Measurements from ENCODE around the gene NCAPG2.
A peak's percentile ranks its signal among the peaks of the same experiment; 100 is the strongest.

Gene NCAPG2

GRCh38 chr7:158609313-158609974, 95.2 kb downstream of the NCAPG2 start:
- in situ Hi-C loops (cut with MboI; ENCODE audit: low sequenced_read_pairs): no loop called here
- H3K4me1 ChIP-seq: no peaks in the 10 kb centered on the region
- H3K4me3 ChIP-seq: no peak overlapping the region
- no peaks in the 10 kb centered on the region for H3K27me3 ChIP-seq (ENCODE audit: low read depth)
- DNase-seq (ENCODE audit: low spot score in 2 of 2): no peak
- H3K36me3 ChIP-seq (replicated peaks): peaks cover 10% of the 10 kb centered on the region
- no peaks in the 10 kb centered on the region for H3K9me3 ChIP-seq

GRCh38 chr7:158607563-158607962, 97.0 kb downstream of the NCAPG2 start:
- Histone ChIP-seq H3K36me3 (replicated peaks) (peaks cover 10% of the 10 kb centered on the region), H3K4me1 (no peaks in the 10 kb centered on the region), H3K9me3 (no peaks in the 10 kb centered on the region), H3K4me3 (no peak overlapping the region), H3K27me3 (ENCODE audit: low read depth) (no peaks in the 10 kb centered on the region)
- in situ Hi-C loops (cut with MboI; ENCODE audit: low sequenced_read_pairs): no loop called here
- DNase-seq (ENCODE audit: low spot score in 2 of 2): no peak

- DNase-seq (ENCODE audit: low spot score in 2 of 2): no peak
- H3K27me3 ChIP-seq (ENCODE audit: low read depth): no peaks in the 10 kb centered on the region
- H3K4me3 ChIP-seq: no peak overlapping the region
- H3K36me3 ChIP-seq (replicated peaks): peaks cover 7% of the 10 kb centered on the region
- H3K4me1 ChIP-seq: no peaks in the 10 kb centered on the region
- no peaks in the 10 kb centered on the region for H3K9me3 ChIP-seq
- in situ Hi-C loops (cut with MboI; ENCODE audit: low sequenced_read_pairs): no loop called here
Observed at GRCh38 chr7:158606671-158607424, 97.8 kb downstream of the NCAPG2 start.

- Histone ChIP-seq H3K4me3 (no peak overlapping the region), H3K4me1 (no peaks in the 10 kb centered on the region), H3K27me3 (ENCODE audit: low read depth) (no peaks in the 10 kb centered on the region), H3K36me3 (replicated peaks) (peaks cover 7% of the 10 kb centered on the region), H3K9me3 (no peaks in the 10 kb centered on the region)
- in situ Hi-C loops (cut with MboI; ENCODE audit: low sequenced_read_pairs): no loop called here
- no peak for DNase-seq (ENCODE audit: low spot score in 2 of 2)
Observed at GRCh38 chr7:158606129-158606528, 98.5 kb downstream of the NCAPG2 start.

GRCh38 chr7:158603773-158604755, 100.5 kb downstream of the NCAPG2 start:
- H3K4me1 ChIP-seq: no peaks in the 10 kb centered on the region
- H3K36me3 ChIP-seq (replicated peaks): peaks cover 7% of the 10 kb centered on the region
- in situ Hi-C loops (cut with MboI; ENCODE audit: low sequenced_read_pairs): no loop called here
- H3K9me3 ChIP-seq: no peaks in the 10 kb centered on the region
- no peaks in the 10 kb centered on the region for H3K27me3 ChIP-seq (ENCODE audit: low read depth)
- no peak for DNase-seq (ENCODE audit: low spot score in 2 of 2)
- H3K4me3 ChIP-seq: no peak overlapping the region

GRCh38 chr7:158602905-158603772, 101.5 kb downstream of the NCAPG2 start:
- no peak overlapping the region for H3K4me3 ChIP-seq
- DNase-seq (ENCODE audit: low spot score in 2 of 2): no peak
- no peaks in the 10 kb centered on the region for H3K27me3 ChIP-seq (ENCODE audit: low read depth)
- in situ Hi-C loops (cut with MboI; ENCODE audit: low sequenced_read_pairs): no loop called here
- H3K36me3 ChIP-seq (replicated peaks): peaks cover 7% of the 10 kb centered on the region
- H3K4me1 ChIP-seq: no peaks in the 10 kb centered on the region
- no peaks in the 10 kb centered on the region for H3K9me3 ChIP-seq

- Histone ChIP-seq H3K27me3 (ENCODE audit: low read depth) (no peaks in the 10 kb centered on the region), H3K9me3 (no peaks in the 10 kb centered on the region), H3K4me3 (no peak overlapping the region), H3K4me1 (no peaks in the 10 kb centered on the region), H3K36me3 (replicated peaks) (peaks cover 4% of the 10 kb centered on the region)
- in situ Hi-C loops (cut with MboI; ENCODE audit: low sequenced_read_pairs): no loop called here
- no peak for DNase-seq (ENCODE audit: low spot score in 2 of 2)
Observed at GRCh38 chr7:158602041-158602440, 102.6 kb downstream of the NCAPG2 start.

- H3K27me3 ChIP-seq (ENCODE audit: low read depth): no peaks in the 10 kb centered on the region
- no peaks in the 10 kb centered on the region for H3K9me3 ChIP-seq
- no peak for DNase-seq (ENCODE audit: low spot score in 2 of 2)
- in situ Hi-C loops (cut with MboI; ENCODE audit: low sequenced_read_pairs): no loop called here
- no peaks in the 10 kb centered on the region for H3K36me3 ChIP-seq (replicated peaks)
- H3K4me1 ChIP-seq: no peaks in the 10 kb centered on the region
- no peak overlapping the region for H3K4me3 ChIP-seq
Observed at GRCh38 chr7:158601090-158601489, 103.5 kb downstream of the NCAPG2 start.

- H3K36me3 ChIP-seq (replicated peaks): no peaks in the 10 kb centered on the region
- H3K27me3 ChIP-seq (ENCODE audit: low read depth): no peaks in the 10 kb centered on the region
- no peak overlapping the region for H3K4me3 ChIP-seq
- in situ Hi-C loops (cut with MboI; ENCODE audit: low sequenced_read_pairs): no loop called here
- no peaks in the 10 kb centered on the region for H3K9me3 ChIP-seq
- no peak for DNase-seq (ENCODE audit: low spot score in 2 of 2)
- H3K4me1 ChIP-seq: no peaks in the 10 kb centered on the region
Observed at GRCh38 chr7:158596745-158597144, 107.9 kb downstream of the NCAPG2 start.

- no peak for DNase-seq (ENCODE audit: low spot score in 2 of 2)
- H3K9me3 ChIP-seq: no peaks in the 10 kb centered on the region
- no peaks in the 10 kb centered on the region for H3K36me3 ChIP-seq (replicated peaks)
- in situ Hi-C loops (cut with MboI; ENCODE audit: low sequenced_read_pairs): no loop called here
- no peaks in the 10 kb centered on the region for H3K4me1 ChIP-seq
- no peaks in the 10 kb centered on the region for H3K27me3 ChIP-seq (ENCODE audit: low read depth)
- no peak overlapping the region for H3K4me3 ChIP-seq
Observed at GRCh38 chr7:158596309-158596708, 108.3 kb downstream of the NCAPG2 start.

- Histone ChIP-seq H3K4me3 (no peak overlapping the region), H3K4me1 (no peaks in the 10 kb centered on the region), H3K36me3 (replicated peaks) (no peaks in the 10 kb centered on the region), H3K9me3 (no peaks in the 10 kb centered on the region), H3K27me3 (ENCODE audit: low read depth) (no peaks in the 10 kb centered on the region)
- in situ Hi-C loops (cut with MboI; ENCODE audit: low sequenced_read_pairs): no loop called here
- DNase-seq (ENCODE audit: low spot score in 2 of 2): peak in 1 of 2 experiments; percentile 26
Observed at GRCh38 chr7:158595068-158595467, 109.5 kb downstream of the NCAPG2 start.

GRCh38 chr7:158592541-158592940, 112.1 kb downstream of the NCAPG2 start:
- H3K4me3 ChIP-seq: no peak overlapping the region
- H3K9me3 ChIP-seq: no peaks in the 10 kb centered on the region
- H3K36me3 ChIP-seq (replicated peaks): no peaks in the 10 kb centered on the region
- no peaks in the 10 kb centered on the region for H3K4me1 ChIP-seq
- in situ Hi-C loops (cut with MboI; ENCODE audit: low sequenced_read_pairs): no loop called here
- peaks cover 5% of the 10 kb centered on the region; the same call in 1 of the 2 replicates for H3K27me3 ChIP-seq (ENCODE audit: low read depth)
- DNase-seq (ENCODE audit: low spot score in 2 of 2): no peak

GRCh38 chr7:158591944-158592343, 112.7 kb downstream of the NCAPG2 start:
- in situ Hi-C loops (cut with MboI; ENCODE audit: low sequenced_read_pairs): no loop called here
- H3K27me3 ChIP-seq (ENCODE audit: low read depth): peaks cover 5% of the 10 kb centered on the region; the same call in 1 of the 2 replicates
- DNase-seq (ENCODE audit: low spot score in 2 of 2): no peak
- no peaks in the 10 kb centered on the region for H3K9me3 ChIP-seq
- no peaks in the 10 kb centered on the region for H3K4me1 ChIP-seq
- H3K36me3 ChIP-seq (replicated peaks): no peaks in the 10 kb centered on the region
- H3K4me3 ChIP-seq: no peak overlapping the region

Data from HAP-1 (cell line).